ENCODE results near the gene MORC3.
"Not testable (repeated sequence)": the region's sequence is repeated elsewhere in the genome, so short reads cannot be mapped to it uniquely, and the experiment has no call there.

MORC3 gene

DNA sequence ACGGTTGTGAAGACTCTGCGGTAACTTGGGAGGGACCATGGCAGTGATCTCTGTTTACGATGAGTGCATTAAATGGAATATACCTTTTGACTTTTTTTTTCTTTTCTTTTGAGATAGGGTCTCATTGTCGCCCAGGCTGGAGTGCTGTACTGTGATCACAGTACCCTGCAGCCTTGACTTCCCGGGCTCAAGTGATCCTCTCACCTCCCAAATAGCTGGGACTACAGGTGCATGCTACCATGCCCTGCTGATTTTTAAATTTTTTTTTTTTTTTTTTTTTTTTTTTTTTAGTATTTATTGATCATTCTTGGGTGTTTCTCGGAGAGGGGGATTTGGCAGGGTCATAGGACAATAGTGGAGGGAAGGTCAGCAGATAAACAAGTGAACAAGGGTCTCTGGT is 71.7 kb downstream of the MORC3 start:
- H3K27ac ChIP-seq (ENCODE audit: low read length); H3K36me3 ChIP-seq (ENCODE audit: control insufficient read depth, low read depth, low read length); H3K4me3 ChIP-seq (ENCODE audit: low read length); H3K4me1 ChIP-seq (ENCODE audit: control insufficient read depth, low read depth, low read length); H3K27me3 ChIP-seq (ENCODE audit: control insufficient read depth, insufficient read depth, low read length); H3K9me3 ChIP-seq (ENCODE audit: control insufficient read depth, low read depth, low read length); H3K9ac ChIP-seq (ENCODE audit: low read length): not testable (repeated sequence)

DNA sequence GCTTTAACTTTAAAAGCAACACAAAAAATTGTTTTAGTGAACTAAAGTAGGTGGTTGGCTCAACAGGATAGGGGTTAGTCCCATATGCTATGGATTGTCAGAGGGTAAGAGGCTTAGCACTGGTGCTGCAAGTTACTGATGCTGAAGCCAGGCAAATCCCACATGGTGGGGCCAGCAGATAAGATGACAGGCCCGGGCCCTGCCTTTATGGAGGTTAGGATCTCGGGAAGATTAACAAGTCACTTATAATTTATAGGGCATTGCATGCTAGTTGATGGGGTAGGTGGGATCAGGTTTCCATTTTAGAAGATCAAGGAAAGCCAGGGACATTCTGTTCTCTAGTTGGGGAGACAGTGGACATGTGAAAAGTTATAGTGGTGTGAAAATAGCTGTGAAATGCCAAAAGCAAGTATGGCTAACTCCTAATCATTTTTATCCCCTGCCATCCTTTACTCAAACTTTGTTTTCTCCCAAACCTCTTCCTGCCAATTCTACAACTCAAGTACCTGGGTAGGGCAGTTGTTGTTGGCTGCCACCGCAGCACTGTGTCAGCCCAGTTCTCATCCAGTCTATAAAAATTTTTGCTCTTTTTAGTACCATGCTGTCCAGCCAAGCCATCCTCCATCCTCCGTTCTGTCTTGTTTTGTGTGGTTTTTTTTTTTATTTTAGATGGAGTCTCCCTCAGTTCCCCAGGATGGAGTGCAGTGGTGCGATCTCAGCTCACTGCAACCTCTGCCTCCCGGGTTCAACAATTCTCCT is 75.5 kb downstream of the MORC3 start:
- peaks cover 32% of the 10 kb centered on the region for H3K36me3 ChIP-seq (ENCODE audit: control insufficient read depth, low read depth, low read length)
- no peak overlapping the region for H3K4me3 ChIP-seq (ENCODE audit: low read length)
- H3K9ac ChIP-seq (ENCODE audit: low read length), result no peak overlapping the region
- no peaks in the 10 kb centered on the region for H3K4me1 ChIP-seq (ENCODE audit: control insufficient read depth, low read depth, low read length)
- H3K27ac ChIP-seq (ENCODE audit: low read length), result no peak overlapping the region
- H3K27me3 ChIP-seq (ENCODE audit: control insufficient read depth, insufficient read depth, low read length), result no peaks in the 10 kb centered on the region
- no peaks in the 10 kb centered on the region for H3K9me3 ChIP-seq (ENCODE audit: control insufficient read depth, low read depth, low read length)

DNA sequence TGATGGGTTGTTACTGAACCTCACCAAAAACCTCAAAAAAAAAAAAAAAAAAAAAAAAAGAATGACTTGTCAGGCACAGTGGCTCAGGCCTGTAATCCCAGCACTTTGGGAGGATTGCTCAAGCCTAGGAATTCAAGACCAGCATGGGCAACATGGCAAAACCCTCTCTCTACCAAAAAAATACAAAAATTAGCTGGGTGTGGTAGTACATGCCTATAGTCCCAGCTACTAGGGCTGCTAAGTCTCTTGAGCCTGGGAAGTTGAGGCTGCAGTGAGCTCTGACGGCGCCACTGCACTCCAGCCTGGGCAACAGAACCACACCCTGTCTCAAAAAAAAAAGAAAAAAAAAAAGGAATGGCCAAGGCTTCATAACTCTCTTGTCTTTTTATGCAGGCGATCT is 76.3 kb downstream of the MORC3 start:
- no peaks in the 10 kb centered on the region for H3K4me1 ChIP-seq (ENCODE audit: control insufficient read depth, low read depth, low read length)
- peaks cover 36% of the 10 kb centered on the region for H3K36me3 ChIP-seq (ENCODE audit: control insufficient read depth, low read depth, low read length)
- H3K9ac ChIP-seq (ENCODE audit: low read length), result no peak overlapping the region
- H3K4me3 ChIP-seq (ENCODE audit: low read length), result no peak overlapping the region
- H3K27me3 ChIP-seq (ENCODE audit: control insufficient read depth, insufficient read depth, low read length), result no peaks in the 10 kb centered on the region
- no peaks in the 10 kb centered on the region for H3K9me3 ChIP-seq (ENCODE audit: control insufficient read depth, low read depth, low read length)
- no peak overlapping the region for H3K27ac ChIP-seq (ENCODE audit: low read length)

DNA sequence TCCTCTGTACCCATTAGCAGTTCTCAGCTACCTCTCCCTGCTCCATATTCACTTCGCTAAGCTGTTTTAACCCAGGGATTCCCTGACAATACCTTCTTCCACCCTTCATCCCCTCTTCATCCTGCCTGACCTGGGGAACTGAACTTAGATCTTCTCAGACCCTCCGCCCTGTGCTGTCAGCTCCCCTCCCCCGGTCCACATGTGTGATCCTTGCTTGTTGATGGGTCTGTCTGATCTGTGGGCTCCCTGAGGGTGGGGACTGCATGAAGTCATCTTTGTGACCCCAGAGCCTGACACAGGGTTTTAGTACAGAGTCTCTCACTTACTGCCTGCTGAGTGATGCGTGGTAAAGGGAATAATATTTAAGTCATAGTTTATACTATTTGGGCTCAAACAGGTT is 77.0 kb downstream of the MORC3 start:
- peaks cover 36% of the 10 kb centered on the region for H3K36me3 ChIP-seq (ENCODE audit: control insufficient read depth, low read depth, low read length)

DNA sequence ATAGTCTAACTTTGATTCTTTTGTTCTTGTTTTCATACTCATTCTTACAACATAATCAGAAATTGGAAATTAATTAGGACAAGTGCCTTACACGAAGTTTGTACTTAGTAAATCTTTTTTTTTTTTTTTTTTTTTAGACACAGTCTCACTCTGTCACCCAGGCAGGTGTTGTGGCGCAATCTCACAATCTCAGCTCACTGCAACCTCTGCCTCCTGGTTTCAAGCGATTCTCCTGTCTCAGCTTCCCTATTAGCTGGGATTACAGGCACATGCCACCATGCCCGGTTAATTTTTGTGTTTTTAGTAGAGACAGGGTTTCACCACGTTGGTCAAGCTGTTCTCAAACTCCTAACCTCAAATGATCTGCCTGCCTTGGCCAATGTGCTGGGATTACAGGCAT is 77.6 kb downstream of the MORC3 start:
- Histone ChIP-seq H3K27me3 (ENCODE audit: control insufficient read depth, insufficient read depth, low read length) (no peaks in the 10 kb centered on the region), H3K4me3 (ENCODE audit: low read length) (no peak overlapping the region), H3K9me3 (ENCODE audit: control insufficient read depth, low read depth, low read length) (no peaks in the 10 kb centered on the region), H3K36me3 (ENCODE audit: control insufficient read depth, low read depth, low read length) (peaks cover 41% of the 10 kb centered on the region), H3K4me1 (ENCODE audit: control insufficient read depth, low read depth, low read length) (no peaks in the 10 kb centered on the region), H3K9ac (ENCODE audit: low read length) (no peak overlapping the region), H3K27ac (ENCODE audit: low read length) (no peak overlapping the region)

More for the DNA sequence above, 77.0 kb downstream of the MORC3 start:
- Histone ChIP-seq H3K4me3 (ENCODE audit: low read length) (no peak overlapping the region), H3K4me1 (ENCODE audit: control insufficient read depth, low read depth, low read length) (no peaks in the 10 kb centered on the region), H3K9ac (ENCODE audit: low read length) (no peak overlapping the region), H3K27ac (ENCODE audit: low read length) (no peak overlapping the region), H3K27me3 (ENCODE audit: control insufficient read depth, insufficient read depth, low read length) (no peaks in the 10 kb centered on the region), H3K9me3 (ENCODE audit: control insufficient read depth, low read depth, low read length) (no peaks in the 10 kb centered on the region)

DNA sequence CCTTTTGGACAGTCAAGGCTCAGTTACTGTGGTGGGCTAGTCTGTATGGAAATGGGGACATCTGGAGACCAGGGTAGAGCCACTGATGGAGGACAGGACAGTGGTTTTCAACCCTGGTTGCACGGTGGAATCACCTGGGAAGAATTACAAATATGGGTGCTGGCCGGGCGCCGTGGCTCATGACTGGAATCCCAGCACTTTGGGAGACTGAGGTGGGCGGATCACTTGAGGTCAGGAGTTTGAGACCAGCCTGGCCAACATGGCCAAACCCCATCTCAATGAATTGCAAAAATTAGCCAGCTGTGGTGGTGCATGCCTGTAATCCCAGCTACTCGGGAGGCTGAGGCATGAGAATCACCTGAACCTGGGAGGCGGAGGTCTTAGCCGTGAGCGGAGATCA is 79.7 kb downstream of the MORC3 start:
- H3K4me1 ChIP-seq (ENCODE audit: control insufficient read depth, low read depth, low read length); H3K27me3 ChIP-seq (ENCODE audit: control insufficient read depth, insufficient read depth, low read length); H3K9me3 ChIP-seq (ENCODE audit: control insufficient read depth, low read depth, low read length); H3K9ac ChIP-seq (ENCODE audit: low read length); H3K27ac ChIP-seq (ENCODE audit: low read length); H3K4me3 ChIP-seq (ENCODE audit: low read length): not testable (repeated sequence)
- H3K36me3 ChIP-seq (ENCODE audit: control insufficient read depth, low read depth, low read length), result peaks cover 46% of the 10 kb centered on the region

DNA sequence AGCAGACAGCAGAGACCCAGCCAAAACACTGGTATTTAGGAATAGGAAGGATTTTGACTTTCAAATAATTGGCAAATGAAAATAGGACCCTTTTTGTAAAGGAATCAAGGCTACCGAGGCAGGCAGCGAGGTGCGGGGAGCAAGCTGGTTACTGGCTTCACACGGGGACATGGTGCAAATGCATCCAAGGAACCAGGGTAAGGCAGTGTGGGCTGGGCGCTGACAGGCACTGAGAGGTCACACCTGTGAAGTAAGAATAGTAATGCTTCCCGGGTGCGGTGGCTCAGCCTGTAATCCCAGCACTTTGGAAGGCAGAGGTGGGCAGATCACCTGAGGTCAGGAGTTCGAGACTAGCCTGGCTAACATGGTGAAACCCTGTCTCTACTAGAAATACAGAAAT is 80.7 kb downstream of the MORC3 start:
- H3K27ac ChIP-seq (ENCODE audit: low read length), result no peak overlapping the region
- no peak overlapping the region for H3K9ac ChIP-seq (ENCODE audit: low read length)
- no peaks in the 10 kb centered on the region for H3K9me3 ChIP-seq (ENCODE audit: control insufficient read depth, low read depth, low read length)
- H3K27me3 ChIP-seq (ENCODE audit: control insufficient read depth, insufficient read depth, low read length), result no peaks in the 10 kb centered on the region
- no peaks in the 10 kb centered on the region for H3K4me1 ChIP-seq (ENCODE audit: control insufficient read depth, low read depth, low read length)
- peaks cover 46% of the 10 kb centered on the region for H3K36me3 ChIP-seq (ENCODE audit: control insufficient read depth, low read depth, low read length)
- no peak overlapping the region for H3K4me3 ChIP-seq (ENCODE audit: low read length)

DNA sequence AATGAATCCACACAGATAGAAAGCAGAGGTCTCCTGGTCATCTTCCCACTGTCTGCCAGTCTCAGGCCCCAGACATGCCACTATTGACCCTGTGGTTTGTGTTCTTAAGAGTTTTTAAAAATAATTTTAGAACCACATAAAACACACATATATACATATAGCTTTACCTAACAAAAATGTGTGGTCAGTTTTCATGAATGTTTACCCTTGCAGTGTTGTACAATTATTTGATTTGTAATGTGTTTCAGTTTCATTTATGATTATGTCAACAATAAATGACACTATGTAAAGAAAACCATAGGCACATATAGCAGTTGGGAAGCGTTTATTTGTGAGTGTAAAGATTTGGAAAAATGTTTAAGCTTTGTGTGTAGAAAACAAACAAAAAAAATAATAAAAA is 82.3 kb downstream of the MORC3 start:
- no peak overlapping the region for H3K27ac ChIP-seq (ENCODE audit: low read length)
- no peaks in the 10 kb centered on the region for H3K27me3 ChIP-seq (ENCODE audit: control insufficient read depth, insufficient read depth, low read length)
- H3K4me1 ChIP-seq (ENCODE audit: control insufficient read depth, low read depth, low read length), result no peaks in the 10 kb centered on the region
- H3K9ac ChIP-seq (ENCODE audit: low read length), result no peak overlapping the region
- H3K36me3 ChIP-seq (ENCODE audit: control insufficient read depth, low read depth, low read length), result peaks cover 45% of the 10 kb centered on the region
- no peaks in the 10 kb centered on the region for H3K9me3 ChIP-seq (ENCODE audit: control insufficient read depth, low read depth, low read length)
- H3K4me3 ChIP-seq (ENCODE audit: low read length), result no peak overlapping the region

DNA sequence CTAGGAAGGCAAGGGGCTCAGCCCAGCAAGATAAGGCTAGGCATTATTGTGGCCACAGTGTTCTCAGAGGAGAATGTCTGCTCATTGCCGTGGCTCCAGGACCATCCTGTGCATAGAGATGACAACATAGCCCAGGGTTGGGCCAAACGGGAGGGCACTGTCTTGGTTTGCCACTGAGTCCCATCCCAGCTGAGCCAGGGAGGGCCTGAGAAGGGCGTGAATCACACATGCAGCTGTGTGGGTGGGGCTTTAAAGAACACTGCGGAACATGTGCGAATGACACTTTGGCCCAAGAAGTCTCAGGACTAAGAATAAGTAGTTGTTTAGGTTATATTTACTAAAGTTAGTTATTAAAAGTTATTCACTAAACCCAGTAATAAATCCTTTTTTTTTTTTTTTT is 83.7 kb downstream of the MORC3 start:
- Histone ChIP-seq H3K9me3 (ENCODE audit: control insufficient read depth, low read depth, low read length) (no peaks in the 10 kb centered on the region), H3K27ac (ENCODE audit: low read length) (no peak overlapping the region), H3K36me3 (ENCODE audit: control insufficient read depth, low read depth, low read length) (peaks cover 40% of the 10 kb centered on the region), H3K27me3 (ENCODE audit: control insufficient read depth, insufficient read depth, low read length) (no peaks in the 10 kb centered on the region), H3K4me1 (ENCODE audit: control insufficient read depth, low read depth, low read length) (no peaks in the 10 kb centered on the region), H3K4me3 (ENCODE audit: low read length) (no peak overlapping the region), H3K9ac (ENCODE audit: low read length) (no peak overlapping the region)

DNA sequence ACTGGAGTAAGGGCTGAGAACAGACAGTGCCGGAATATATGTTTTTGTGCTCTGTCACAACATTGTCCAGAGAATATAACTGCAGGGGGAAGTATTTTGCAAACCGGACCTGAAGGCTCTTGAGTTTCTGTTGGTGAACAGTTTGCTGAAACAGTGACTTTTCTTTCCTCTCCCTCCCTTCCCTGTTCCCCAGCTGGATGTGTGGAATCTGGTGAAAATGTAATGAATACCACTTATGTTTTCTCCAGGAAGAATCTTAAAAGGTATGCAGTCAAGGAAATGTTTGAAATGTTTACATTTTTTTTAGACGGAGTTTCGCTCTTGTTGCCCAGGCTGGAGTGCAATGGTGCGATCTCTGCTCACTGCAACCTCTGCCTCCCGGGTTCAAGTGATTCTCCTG is 88.6 kb downstream of the MORC3 start:
- H3K36me3 ChIP-seq (ENCODE audit: control insufficient read depth, low read depth, low read length), result peaks cover 41% of the 10 kb centered on the region
- no peak overlapping the region for H3K27ac ChIP-seq (ENCODE audit: low read length)

DNA sequence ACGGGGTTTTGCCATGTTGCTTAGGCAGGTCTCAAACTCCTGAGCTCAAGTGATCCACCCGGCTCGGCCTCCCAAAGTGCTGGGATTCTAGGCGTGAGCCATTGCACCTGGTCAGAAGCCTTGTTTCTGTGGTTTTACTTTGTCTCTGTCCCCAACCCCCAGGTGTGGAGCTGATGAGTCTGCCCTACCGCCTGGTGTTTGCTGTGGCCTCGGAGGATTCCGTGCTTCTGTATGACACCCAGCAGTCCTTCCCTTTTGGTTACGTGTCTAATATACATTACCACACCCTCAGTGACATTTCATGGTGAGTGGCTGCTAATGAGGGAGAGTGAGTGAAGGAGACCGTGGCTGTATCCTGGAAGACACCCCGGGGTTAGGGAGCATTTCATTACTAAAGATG is 91.3 kb downstream of the MORC3 start:
- no peaks in the 10 kb centered on the region for H3K27me3 ChIP-seq (ENCODE audit: control insufficient read depth, insufficient read depth, low read length)
- H3K9ac ChIP-seq (ENCODE audit: low read length), result no peak overlapping the region
- no peaks in the 10 kb centered on the region for H3K9me3 ChIP-seq (ENCODE audit: control insufficient read depth, low read depth, low read length)
- peaks cover 41% of the 10 kb centered on the region for H3K36me3 ChIP-seq (ENCODE audit: control insufficient read depth, low read depth, low read length)
- H3K4me1 ChIP-seq (ENCODE audit: control insufficient read depth, low read depth, low read length), result peaks cover 4% of the 10 kb centered on the region
- no peak overlapping the region for H3K4me3 ChIP-seq (ENCODE audit: low read length)
- H3K27ac ChIP-seq (ENCODE audit: low read length), result no peak overlapping the region

More for the DNA sequence above, 88.6 kb downstream of the MORC3 start:
- Histone ChIP-seq H3K27me3 (ENCODE audit: control insufficient read depth, insufficient read depth, low read length) (no peaks in the 10 kb centered on the region), H3K9me3 (ENCODE audit: control insufficient read depth, low read depth, low read length) (no peaks in the 10 kb centered on the region), H3K9ac (ENCODE audit: low read length) (no peak overlapping the region), H3K4me1 (ENCODE audit: control insufficient read depth, low read depth, low read length) (no peaks in the 10 kb centered on the region), H3K4me3 (ENCODE audit: low read length) (no peak overlapping the region)

DNA sequence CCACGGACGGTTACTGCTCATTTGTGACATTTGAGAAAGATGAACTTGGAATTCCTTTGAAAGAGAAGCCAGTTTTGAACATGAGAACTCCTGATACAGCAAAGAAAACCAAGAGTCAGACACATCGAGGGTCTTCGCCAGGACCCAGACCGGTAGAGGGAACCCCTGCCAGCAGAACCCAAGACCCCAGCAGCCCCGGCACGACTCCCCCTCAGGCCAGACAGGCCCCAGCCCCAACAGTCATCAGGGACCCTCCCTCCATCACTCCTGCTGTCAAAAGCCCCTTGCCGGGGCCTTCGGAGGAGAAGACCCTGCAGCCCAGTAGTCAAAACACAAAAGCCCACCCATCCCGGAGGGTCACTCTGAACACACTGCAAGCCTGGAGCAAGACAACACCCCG is 92.9 kb downstream of the MORC3 start:
- Histone ChIP-seq H3K36me3 (ENCODE audit: control insufficient read depth, low read depth, low read length) (peaks cover 42% of the 10 kb centered on the region), H3K27ac (ENCODE audit: low read length) (no peak overlapping the region)

More for the DNA sequence above, 92.9 kb downstream of the MORC3 start:
- no peaks in the 10 kb centered on the region for H3K27me3 ChIP-seq (ENCODE audit: control insufficient read depth, insufficient read depth, low read length)
- H3K4me3 ChIP-seq (ENCODE audit: low read length), result no peak overlapping the region
- H3K9ac ChIP-seq (ENCODE audit: low read length), result no peak overlapping the region
- H3K4me1 ChIP-seq (ENCODE audit: control insufficient read depth, low read depth, low read length), result peaks cover 4% of the 10 kb centered on the region
- H3K9me3 ChIP-seq (ENCODE audit: control insufficient read depth, low read depth, low read length), result no peaks in the 10 kb centered on the region
